ENCODE results near the gene KLC4.
"Not testable (repeated sequence)": the region's sequence is repeated elsewhere in the genome, so short reads cannot be mapped to it uniquely, and the experiment has no call there.

KLC4 gene

DNA sequence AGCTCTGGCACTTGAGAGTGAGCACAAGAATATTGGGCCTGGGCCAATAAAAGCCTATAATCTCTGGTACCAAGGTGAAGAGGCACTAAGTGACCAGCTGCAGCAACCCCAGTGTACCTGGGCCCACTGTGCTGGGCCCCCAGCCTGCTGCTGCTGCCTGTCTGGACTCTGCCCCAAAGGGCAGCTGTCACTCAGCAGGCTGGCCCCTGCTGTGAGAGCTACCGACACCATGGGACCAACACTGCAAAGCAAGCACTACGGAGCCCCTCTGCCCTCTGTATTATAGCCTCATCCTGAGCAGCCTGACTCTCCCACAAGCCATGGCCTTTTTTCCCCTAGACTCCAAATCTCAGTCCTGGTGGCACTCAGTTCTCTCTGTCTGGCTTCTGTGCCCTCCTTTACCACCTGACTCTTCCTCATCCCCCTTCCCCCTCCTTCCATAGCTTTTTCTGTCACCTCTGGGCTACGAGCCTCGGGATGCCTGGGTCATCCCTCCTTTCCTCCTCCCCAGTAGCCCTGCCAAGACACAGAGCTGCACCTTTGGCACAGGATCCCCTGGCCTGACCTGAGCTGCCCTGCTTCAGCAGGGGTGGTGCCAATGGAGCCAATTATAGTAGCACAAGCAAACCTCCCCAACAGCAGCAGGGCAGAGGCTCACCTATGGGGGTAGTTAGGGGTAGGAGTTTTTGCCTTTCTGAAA lies 23.8 kb upstream of the KLC4 start:
- in situ Hi-C loops (cut with HindIII; ENCODE audit: low sequenced_read_pairs): no loop called here
- TF ChIP-seq, protein P1, sequence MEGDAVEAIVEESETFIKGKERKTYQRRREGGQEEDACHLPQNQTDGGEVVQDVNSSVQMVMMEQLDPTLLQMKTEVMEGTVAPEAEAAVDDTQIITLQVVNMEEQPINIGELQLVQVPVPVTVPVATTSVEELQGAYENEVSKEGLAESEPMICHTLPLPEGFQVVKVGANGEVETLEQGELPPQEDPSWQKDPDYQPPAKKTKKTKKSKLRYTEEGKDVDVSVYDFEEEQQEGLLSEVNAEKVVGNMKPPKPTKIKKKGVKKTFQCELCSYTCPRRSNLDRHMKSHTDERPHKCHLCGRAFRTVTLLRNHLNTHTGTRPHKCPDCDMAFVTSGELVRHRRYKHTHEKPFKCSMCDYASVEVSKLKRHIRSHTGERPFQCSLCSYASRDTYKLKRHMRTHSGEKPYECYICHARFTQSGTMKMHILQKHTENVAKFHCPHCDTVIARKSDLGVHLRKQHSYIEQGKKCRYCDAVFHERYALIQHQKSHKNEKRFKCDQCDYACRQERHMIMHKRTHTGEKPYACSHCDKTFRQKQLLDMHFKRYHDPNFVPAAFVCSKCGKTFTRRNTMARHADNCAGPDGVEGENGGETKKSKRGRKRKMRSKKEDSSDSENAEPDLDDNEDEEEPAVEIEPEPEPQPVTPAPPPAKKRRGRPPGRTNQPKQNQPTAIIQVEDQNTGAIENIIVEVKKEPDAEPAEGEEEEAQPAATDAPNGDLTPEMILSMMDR (IDR thresholded peaks at IDR 0.05; ENCODE audit: low read depth, low read length): no peak
- no peak for DNase-seq (ENCODE audit: low read depth, low spot score)
- no peak overlapping the region for H3K4me3 ChIP-seq (ENCODE audit: low read depth, low read length)

DNA sequence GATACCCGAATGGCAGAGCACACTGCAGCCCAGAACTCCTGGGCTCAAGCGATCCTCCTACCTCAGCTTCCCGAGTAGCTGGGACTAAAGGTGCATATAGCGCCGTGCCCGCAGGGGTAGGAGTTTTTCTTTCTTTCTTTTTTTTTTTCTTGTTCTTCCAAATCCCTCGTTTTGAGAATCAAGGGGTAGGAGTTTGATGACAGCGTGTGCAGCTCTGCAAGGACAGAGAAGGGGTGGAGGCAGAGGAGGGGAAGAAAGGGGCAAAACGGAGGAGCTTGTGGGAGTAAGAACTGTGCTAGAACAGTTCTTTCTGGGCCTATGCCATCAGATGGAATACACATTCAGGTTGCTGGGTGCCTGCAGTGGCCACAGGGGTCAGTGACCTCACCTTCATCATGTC lies 22.7 kb upstream of the KLC4 start:
- TF ChIP-seq, protein P1 (IDR thresholded peaks at IDR 0.05; ENCODE audit: low read depth, low read length): no peak
- no peak for DNase-seq (ENCODE audit: low read depth, low spot score)
- H3K4me3 ChIP-seq (ENCODE audit: low read depth, low read length): no peak overlapping the region
- in situ Hi-C loops (cut with HindIII; ENCODE audit: low sequenced_read_pairs): no loop called here

DNA sequence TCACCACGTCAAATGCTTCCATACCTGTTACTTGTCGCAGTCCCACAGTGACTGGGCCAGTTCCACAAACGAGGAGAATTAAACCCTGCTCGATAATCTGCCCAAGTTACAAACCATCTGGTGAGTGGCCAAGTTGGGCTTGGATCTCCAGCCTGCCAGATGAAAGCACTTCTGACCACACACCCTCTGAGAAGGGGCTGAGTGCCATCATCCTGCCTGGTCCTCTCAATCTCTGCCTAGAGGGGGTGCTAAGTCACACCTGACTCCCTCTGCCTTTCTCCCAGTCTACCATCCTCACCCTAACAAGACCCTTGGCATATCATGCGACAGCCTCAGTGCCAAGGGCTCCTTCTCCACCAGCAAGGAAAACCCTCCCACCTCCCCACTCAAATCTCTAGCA lies 22.2 kb upstream of the KLC4 start:
- in situ Hi-C loops (cut with HindIII; ENCODE audit: low sequenced_read_pairs): no loop called here
- TF ChIP-seq, protein P1 (IDR thresholded peaks at IDR 0.05; ENCODE audit: low read depth, low read length): no peak
- H3K4me3 ChIP-seq (ENCODE audit: low read depth, low read length): no peak overlapping the region
- DNase-seq (ENCODE audit: low read depth, low spot score): no peak

DNA sequence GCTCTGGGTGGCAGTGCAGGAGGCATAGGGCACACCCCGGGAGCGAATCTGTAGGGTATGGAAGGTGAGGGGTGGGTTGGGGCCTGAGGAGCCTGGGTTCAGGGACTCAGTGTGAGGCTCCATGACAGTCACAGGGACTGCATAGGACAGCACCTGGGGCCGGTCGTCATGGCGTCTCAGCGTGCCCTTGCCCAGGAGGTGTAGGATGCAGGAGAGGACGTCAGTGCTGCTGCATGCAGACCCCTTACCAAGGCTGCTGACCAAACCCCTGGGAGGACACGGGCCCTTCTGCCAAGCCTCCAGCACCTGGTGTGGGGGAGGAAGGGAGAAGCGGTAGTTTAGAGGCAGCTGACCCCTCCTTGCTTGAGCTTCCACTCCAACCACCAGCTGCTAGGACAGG lies 21.7 kb upstream of the KLC4 start:
- DNase-seq (ENCODE audit: low read depth, low spot score): no peak
- TF ChIP-seq, protein P1 (IDR thresholded peaks at IDR 0.05; ENCODE audit: low read depth, low read length): no peak
- in situ Hi-C loops (cut with HindIII; ENCODE audit: low sequenced_read_pairs): no loop called here
- H3K4me3 ChIP-seq (ENCODE audit: low read depth, low read length): no peak overlapping the region

DNA sequence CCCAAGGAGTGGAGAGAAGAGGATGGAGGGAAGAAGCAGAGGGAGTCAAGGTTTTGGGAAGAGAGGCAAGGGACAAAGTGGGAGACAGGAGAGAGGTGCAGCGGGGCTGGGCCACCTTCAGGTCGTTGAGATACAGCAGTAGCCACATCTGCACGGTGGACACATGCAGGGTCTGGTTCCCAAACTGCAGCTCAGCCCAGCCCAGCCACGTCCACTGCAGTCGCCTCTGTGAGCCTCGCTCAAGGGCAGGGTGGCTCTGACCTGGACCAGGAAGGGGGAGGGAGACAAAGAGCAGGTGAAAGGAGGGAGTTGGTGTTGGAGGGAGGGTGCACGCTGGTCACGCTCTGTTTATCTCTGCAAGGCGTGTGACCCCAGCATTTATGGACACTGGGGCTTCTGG lies 20.7 kb upstream of the KLC4 start:
- no peak for DNase-seq (ENCODE audit: low read depth, low spot score)
- TF ChIP-seq, protein P1 (IDR thresholded peaks at IDR 0.05; ENCODE audit: low read depth, low read length): no peak
- in situ Hi-C loops (cut with HindIII; ENCODE audit: low sequenced_read_pairs): no loop called here
- no peak overlapping the region for H3K4me3 ChIP-seq (ENCODE audit: low read depth, low read length)

DNA sequence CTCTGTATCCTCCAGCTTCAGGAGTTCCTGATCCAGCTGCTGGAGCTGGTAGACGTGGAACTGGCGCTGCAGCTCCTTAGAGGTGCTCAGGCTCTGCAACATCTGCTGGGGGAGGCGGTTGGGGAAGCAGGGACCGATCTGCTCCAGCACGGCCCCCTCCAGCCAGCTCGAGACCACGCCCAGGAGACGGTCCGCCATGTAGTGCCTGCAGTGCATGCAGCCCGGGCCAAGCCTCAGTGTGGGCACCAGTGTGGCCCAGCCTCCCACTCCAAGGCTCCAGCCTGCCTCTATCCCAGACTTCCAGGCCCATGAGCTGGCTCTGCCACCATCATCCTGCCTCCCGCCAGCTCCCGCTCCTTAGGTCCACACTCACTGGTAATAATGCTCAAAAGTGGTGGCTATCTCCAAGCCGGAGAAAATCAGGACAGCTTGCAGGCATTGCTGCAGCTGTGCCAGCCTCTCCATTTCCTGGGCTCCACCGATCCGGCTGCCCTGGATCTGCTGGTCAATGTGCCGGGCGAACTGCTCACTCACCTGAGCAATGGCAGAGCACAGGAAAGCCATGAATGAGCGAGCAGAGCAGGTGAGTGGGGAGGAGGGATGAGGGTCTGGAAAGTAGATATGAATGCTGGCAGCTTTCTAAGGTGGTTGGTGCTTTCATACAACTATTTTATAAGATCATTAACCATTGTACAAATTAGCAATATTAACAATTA lies 18.7 kb upstream of the KLC4 start:
- TF ChIP-seq, protein P1 (IDR thresholded peaks at IDR 0.05; ENCODE audit: low read depth, low read length): no peak
- in situ Hi-C loops (cut with HindIII; ENCODE audit: low sequenced_read_pairs): no loop called here
- no peak overlapping the region for H3K4me3 ChIP-seq (ENCODE audit: low read depth, low read length)
- no peak for DNase-seq (ENCODE audit: low read depth, low spot score)

DNA sequence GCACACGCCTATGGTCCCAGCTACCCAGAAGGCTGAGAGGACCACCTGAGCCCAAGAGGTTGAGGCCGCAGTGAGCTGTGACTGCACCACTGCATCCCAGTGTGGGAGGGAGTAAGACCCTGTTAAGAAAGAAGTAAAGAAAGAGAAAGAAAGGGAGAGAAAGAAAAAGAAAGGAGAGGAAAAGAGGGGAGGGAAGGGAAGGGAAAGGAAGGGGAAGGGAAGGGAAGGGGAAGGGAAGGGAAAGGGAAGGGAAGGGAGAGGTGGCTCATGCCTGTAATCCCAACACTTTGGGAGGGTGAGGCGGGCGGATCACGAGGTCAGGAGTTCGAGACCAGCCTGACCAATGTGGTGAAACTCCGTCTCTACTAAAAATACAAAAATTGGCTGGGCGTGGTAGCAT lies 18.0 kb upstream of the KLC4 start:
- in situ Hi-C loops (cut with HindIII; ENCODE audit: low sequenced_read_pairs); H3K4me3 ChIP-seq (ENCODE audit: low read depth, low read length); DNase-seq (ENCODE audit: low read depth, low spot score): not testable (repeated sequence)
